Right forelimb (tissue), 1 donor: ENCODE data around the gene NYAP2.

ENCODE experiments used
- DNase-seq: peaks from one replicate; pipeline ENCODE4 v3.0.0-alpha.2; 2018

NYAP2 gene

GRCh38 chr2:225569995-225570394 is 170.5 kb downstream of the NYAP2 start:
- no peak for DNase-seq

- no peak for DNase-seq
Measured at GRCh38 chr2:225573603-225574002, 174.1 kb downstream of the NYAP2 start.

- DNase-seq = no peak
Measured at GRCh38 chr2:225574582-225575138, 175.2 kb downstream of the NYAP2 start.

- no peak for DNase-seq
Measured at GRCh38 chr2:225581135-225581534, 181.6 kb downstream of the NYAP2 start.

- DNase-seq = no peak
Measured at GRCh38 chr2:225581906-225582305, 182.4 kb downstream of the NYAP2 start.

GRCh38 chr2:225582355-225583116 is 183.0 kb downstream of the NYAP2 start:
- no peak for DNase-seq

- no peak for DNase-seq
Measured at GRCh38 chr2:225584796-225585195, 185.3 kb downstream of the NYAP2 start.

- no peak for DNase-seq
Measured at GRCh38 chr2:225590932-225591331, 191.4 kb downstream of the NYAP2 start.

- DNase-seq = no peak
Measured at GRCh38 chr2:225597911-225598310, 198.4 kb downstream of the NYAP2 start.

- DNase-seq = no peak
Measured at GRCh38 chr2:225598426-225598825, 198.9 kb downstream of the NYAP2 start.

- DNase-seq = no peak
Measured at GRCh38 chr2:225598897-225599296, 199.4 kb downstream of the NYAP2 start.

- no peak for DNase-seq
Measured at GRCh38 chr2:225599856-225600255, 200.3 kb downstream of the NYAP2 start.

GRCh38 chr2:225600444-225600843 is 200.9 kb downstream of the NYAP2 start:
- no peak for DNase-seq

GRCh38 chr2:225600865-225601264 is 201.4 kb downstream of the NYAP2 start:
- DNase-seq = no peak

- DNase-seq = no peak
Measured at GRCh38 chr2:225602205-225602604, 202.7 kb downstream of the NYAP2 start.

- no peak for DNase-seq
Measured at GRCh38 chr2:225608136-225608535, 208.6 kb downstream of the NYAP2 start.

GRCh38 chr2:225612636-225613035 is 213.1 kb downstream of the NYAP2 start:
- DNase-seq = no peak

- DNase-seq = no peak
Measured at GRCh38 chr2:225614915-225615314, 215.4 kb downstream of the NYAP2 start.

GRCh38 chr2:225615514-225615913 is 216.0 kb downstream of the NYAP2 start:
- no peak for DNase-seq

GRCh38 chr2:225616372-225616771 is 216.9 kb downstream of the NYAP2 start:
- no peak for DNase-seq

- DNase-seq = no peak
Measured at GRCh38 chr2:225616848-225617247, 217.3 kb downstream of the NYAP2 start.

GRCh38 chr2:225620227-225620626 is 220.7 kb downstream of the NYAP2 start:
- no peak for DNase-seq

GRCh38 chr2:225630824-225631533 is 231.5 kb downstream of the NYAP2 start:
- DNase-seq = no peak

- no peak for DNase-seq
Measured at GRCh38 chr2:225632351-225632750, 232.8 kb downstream of the NYAP2 start.
